Trophoblast cell (in vitro differentiated cells and primary cell): Measurements from ENCODE around the gene NEB.

Experiments
- DNase-seq, 2 donors: peaks; one replicate each; pipeline ENCODE4 v3.0.0-alpha.2; 2016
- H2AFZ ChIP-seq: 2 replicates; pipeline ENCODE4 v1.6.1; 2013; ENCODE audit warnings: low read length, moderate library complexity, mild to moderate bottlenecking; ENCODE audit not compliant: insufficient read depth, poor library complexity
- H2AK5ac ChIP-seq: 2 replicates; pipeline ENCODE4 v1.6.1; 2013; ENCODE audit warnings: mild to moderate bottlenecking, low read length
- H2BK120ac ChIP-seq: 2 replicates; pipeline ENCODE4 v1.6.1; 2013; ENCODE audit warnings: low read length, mild to moderate bottlenecking, moderate library complexity; ENCODE audit not compliant: insufficient read depth, poor library complexity
- H2BK12ac ChIP-seq: 2 replicates; pipeline ENCODE4 v1.6.1; 2013; ENCODE audit warnings: mild to moderate bottlenecking, low read length, moderate library complexity
- H2BK5ac ChIP-seq: 2 replicates; pipeline ENCODE4 v1.6.1; 2013; ENCODE audit warnings: low read length, low read depth, moderate library complexity, mild to moderate bottlenecking; ENCODE audit not compliant: poor library complexity
- H3K14ac ChIP-seq: 2 replicates; pipeline ENCODE4 v1.6.1; 2013; ENCODE audit warnings: mild to moderate bottlenecking, low read length
- H3K18ac ChIP-seq: 2 replicates; pipeline ENCODE4 v1.6.1; 2013; ENCODE audit warnings: mild to moderate bottlenecking, low read length
- H3K23ac ChIP-seq: 2 replicates; pipeline ENCODE4 v1.6.1; 2013; ENCODE audit warnings: low read length
- H3K27ac ChIP-seq: 2 replicates; pipeline ENCODE4 v1.5.1; 2013; ENCODE audit warnings: low read depth, mild to moderate bottlenecking, inconsistent platforms, low read length, moderate library complexity
- H3K27me3 ChIP-seq: 2 replicates; pipeline ENCODE4 v1.6.1; 2013; ENCODE audit warnings: inconsistent platforms, mild to moderate bottlenecking, low read length, moderate library complexity; ENCODE audit not compliant: insufficient read depth
- H3K36me3 ChIP-seq, 2 experiments: 1 replicate in 1 of 2; 2 replicates in 1 of 2; pipeline ENCODE4 v1.6.1; 2013; ENCODE audit warnings: low read length in 2 of 2, mild to moderate bottlenecking in 2 of 2, moderate library complexity in 1 of 2; ENCODE audit not compliant: insufficient read depth in 2 of 2, control insufficient read depth in 1 of 2
- H3K4ac ChIP-seq: 2 replicates; pipeline ENCODE4 v1.6.1; 2013; ENCODE audit warnings: low read depth, mild to moderate bottlenecking, low read length, moderate library complexity
- H3K4me1 ChIP-seq, 2 experiments: 1 replicate in 1 of 2; 2 replicates in 1 of 2; pipeline ENCODE4 v1.6.1; 2013; ENCODE audit warnings: low read length in 2 of 2, mild to moderate bottlenecking in 2 of 2, moderate library complexity in 1 of 2; ENCODE audit not compliant: insufficient read depth in 2 of 2, control insufficient read depth in 1 of 2
- H3K4me2 ChIP-seq: 2 replicates; pipeline ENCODE4 v1.6.1; 2013; ENCODE audit warnings: inconsistent platforms, mild to moderate bottlenecking, low read length, moderate library complexity
- H3K4me3 ChIP-seq: 2 replicates; pipeline ENCODE4 v1.5.1; 2013; ENCODE audit warnings: mild to moderate bottlenecking, low read depth, low read length, inconsistent platforms
- H3K79me1 ChIP-seq: one replicate; pipeline ENCODE4 v1.6.1; 2013; ENCODE audit warnings: low read length
- H3K79me2 ChIP-seq: 2 replicates; pipeline ENCODE4 v1.6.1; 2013; ENCODE audit warnings: low read length, mild to moderate bottlenecking; ENCODE audit not compliant: control insufficient read depth, insufficient read depth, poor library complexity
- H3K9ac ChIP-seq: 2 replicates; pipeline ENCODE4 v1.6.1; 2013; ENCODE audit warnings: mild to moderate bottlenecking, low read length
- H3K9me3 ChIP-seq: 2 replicates; pipeline ENCODE4 v1.6.1; 2013; ENCODE audit warnings: low read depth, mild to moderate bottlenecking, control low read depth, inconsistent platforms, low read length; ENCODE audit not compliant: insufficient read depth
- H4K12ac ChIP-seq: 2 replicates; pipeline ENCODE4 v1.6.1; 2013; ENCODE audit warnings: low read depth, mild to moderate bottlenecking, low read length, moderate library complexity
- H4K8ac ChIP-seq: 2 replicates; pipeline ENCODE4 v1.6.1; 2013; ENCODE audit warnings: low read depth, mild to moderate bottlenecking, low read length, moderate library complexity
- H4K91ac ChIP-seq: one replicate; pipeline ENCODE4 v1.6.1; 2013; ENCODE audit warnings: low read depth, mild to moderate bottlenecking, low read length, moderate library complexity
- WGBS: extraction: QIAGEN DNeasy Blood & Tissue Kit; methylation state at CpG from one replicate; pipeline ENCODE4 v1.1.7; 2013; ENCODE audit warnings: missing lambda C conversion rate; ENCODE audit not compliant: insufficient read length, insufficient coverage; ENCODE audit errors: extremely low coverage; 5-methylcytosine and 5-hydroxymethylcytosine counted together

The NEB gene

GRCh38 chr2:151552287-151552686 lies 182.0 kb downstream of the NEB start:
- no peak for DNase-seq
- no peak overlapping the region for H2BK5ac ChIP-seq
- H3K9me3 ChIP-seq = no peaks in the 10 kb centered on the region
- H3K9ac ChIP-seq = no peak overlapping the region
- H3K4me1 ChIP-seq = no peaks in the 10 kb centered on the region
- H2BK12ac ChIP-seq = no peak overlapping the region
- H3K4me3 ChIP-seq = no peak overlapping the region
- H4K12ac ChIP-seq = no peak overlapping the region
- H2BK120ac ChIP-seq = no peak overlapping the region
- no peak overlapping the region for H2AK5ac ChIP-seq
- H3K79me2 ChIP-seq = no peaks in the 10 kb centered on the region
- H3K14ac ChIP-seq = no peak overlapping the region
- no peak overlapping the region for H4K91ac ChIP-seq
- H2AFZ ChIP-seq = no peak overlapping the region
- no peaks in the 10 kb centered on the region for H3K36me3 ChIP-seq
- H3K4ac ChIP-seq = no peak overlapping the region
- no CpG with 5 or more reads among the region's 5 CpGs for WGBS
- no peak overlapping the region for H4K8ac ChIP-seq
- H3K23ac ChIP-seq = no peak overlapping the region
- H3K18ac ChIP-seq = no peak overlapping the region
- H3K4me2 ChIP-seq = no peak overlapping the region
- H3K79me1 ChIP-seq = no peaks in the 10 kb centered on the region
- no peaks in the 10 kb centered on the region for H3K27me3 ChIP-seq
- no peak overlapping the region for H3K27ac ChIP-seq

- H2AFZ ChIP-seq = no peak overlapping the region
- H3K36me3 ChIP-seq = no peaks in the 10 kb centered on the region
- H3K27me3 ChIP-seq = no peaks in the 10 kb centered on the region
- no peak overlapping the region for H2BK12ac ChIP-seq
- H3K4me2 ChIP-seq = no peak overlapping the region
- H2AK5ac ChIP-seq = no peak overlapping the region
- H4K12ac ChIP-seq = no peak overlapping the region
- H3K18ac ChIP-seq = no peak overlapping the region
- H3K4me1 ChIP-seq = no peaks in the 10 kb centered on the region
- H3K23ac ChIP-seq = no peak overlapping the region
- WGBS = no CpG with 5 or more reads among the region's 5 CpGs
- H3K9me3 ChIP-seq = no peaks in the 10 kb centered on the region
- H3K14ac ChIP-seq = no peak overlapping the region
- H3K27ac ChIP-seq = no peak overlapping the region
- H3K79me1 ChIP-seq = no peaks in the 10 kb centered on the region
- DNase-seq = no peak
- H3K79me2 ChIP-seq = no peaks in the 10 kb centered on the region
- H4K8ac ChIP-seq = no peak overlapping the region
- no peak overlapping the region for H2BK5ac ChIP-seq
- no peak overlapping the region for H4K91ac ChIP-seq
- no peak overlapping the region for H3K9ac ChIP-seq
- H3K4me3 ChIP-seq = no peak overlapping the region
- no peak overlapping the region for H3K4ac ChIP-seq
- no peak overlapping the region for H2BK120ac ChIP-seq
Measured at GRCh38 chr2:151551556-151551955, 182.7 kb downstream of the NEB start.

GRCh38 chr2:151549191-151549590 lies 185.1 kb downstream of the NEB start:
- Histone ChIP-seq H3K4me3 (no peak overlapping the region), H3K23ac (no peak overlapping the region), H2AK5ac (no peak overlapping the region), H3K79me2 (no peaks in the 10 kb centered on the region), H3K14ac (no peak overlapping the region), H3K18ac (no peak overlapping the region), H4K8ac (no peak overlapping the region), H3K4me2 (no peak overlapping the region), H3K9ac (no peak overlapping the region), H2BK12ac (no peak overlapping the region), H3K36me3 (no peaks in the 10 kb centered on the region), H2BK5ac (no peak overlapping the region), H3K9me3 (no peaks in the 10 kb centered on the region), H3K4ac (no peak overlapping the region), H3K79me1 (no peaks in the 10 kb centered on the region), H2AFZ (no peak overlapping the region), H4K12ac (no peak overlapping the region), H4K91ac (no peak overlapping the region), H2BK120ac (no peak overlapping the region), H3K27ac (no peak overlapping the region), H3K27me3 (no peaks in the 10 kb centered on the region), H3K4me1 (no peaks in the 10 kb centered on the region)
- no peak for DNase-seq
- no CpG with 5 or more reads among the region's 2 CpGs for WGBS

- no peak overlapping the region for H4K91ac ChIP-seq
- no CpG with 5 or more reads among the region's 5 CpGs for WGBS
- no peak overlapping the region for H4K8ac ChIP-seq
Measured at GRCh38 chr2:151544449-151544848, 189.8 kb downstream of the NEB start.

More at GRCh38 chr2:151544449-151544848, 189.8 kb downstream of the NEB start:
- H3K4ac ChIP-seq = no peak overlapping the region
- H2BK12ac ChIP-seq = no peak overlapping the region
- H2AK5ac ChIP-seq = no peak overlapping the region
- H3K27me3 ChIP-seq = no peaks in the 10 kb centered on the region
- no peaks in the 10 kb centered on the region for H3K4me1 ChIP-seq
- no peak overlapping the region for H2AFZ ChIP-seq
- no peak overlapping the region for H3K14ac ChIP-seq
- no peak overlapping the region for H4K12ac ChIP-seq
- H3K36me3 ChIP-seq = no peaks in the 10 kb centered on the region
- H3K27ac ChIP-seq = no peak overlapping the region
- H3K79me2 ChIP-seq = no peaks in the 10 kb centered on the region
- H3K18ac ChIP-seq = no peak overlapping the region
- H3K79me1 ChIP-seq = no peaks in the 10 kb centered on the region
- H3K9ac ChIP-seq = no peak overlapping the region
- no peak overlapping the region for H2BK120ac ChIP-seq
- H3K4me2 ChIP-seq = no peak overlapping the region
- H3K4me3 ChIP-seq = no peak overlapping the region
- H3K23ac ChIP-seq = no peak overlapping the region
- no peak overlapping the region for H2BK5ac ChIP-seq
- no peaks in the 10 kb centered on the region for H3K9me3 ChIP-seq
- no peak for DNase-seq
